Keratinocyte (primary cell): ENCODE measurements around the gene FBXO34. TPM values are rescaled to one million over a fixed set of nuclear protein-coding genes. Genes with fewer than 3 reads are reported as not detected.

Source experiments
- DNase-seq: peaks from one replicate; pipeline ENCODE4 v3.0.0-alpha.2; 2011; ENCODE audit warnings: low read depth, missing footprints, low spot score
- FAIRE-seq: peaks from 2 replicates; lab custom pipeline; 2011; peaks lifted over from hg19 to GRCh38; lab: Jason Lieb, UNC
- H2AFZ ChIP-seq: 2 replicates; pipeline ENCODE4 v1.6.0; 2012; ENCODE audit warnings: low read length, control low read depth, inconsistent platforms; ENCODE audit not compliant: control insufficient read depth
- H3K27ac ChIP-seq: 2 replicates; pipeline ENCODE4 v1.5.1; 2011; ENCODE audit warnings: low read length; ENCODE audit not compliant: control insufficient read depth, insufficient read depth
- H3K27me3 ChIP-seq: 3 replicates; pipeline ENCODE4 v1.6.0; 2011; ENCODE audit warnings: low read length; ENCODE audit not compliant: control insufficient read depth, insufficient read depth; ENCODE audit errors: extremely low read depth
- H3K36me3 ChIP-seq, 2 experiments: 2 replicates in 1 of 2; 3 replicates in 1 of 2; pipeline ENCODE4 v1.5.1; 2011; ENCODE audit warnings: low read length in 2 of 2, mild to moderate bottlenecking in 1 of 2; ENCODE audit not compliant: control insufficient read depth in 2 of 2, insufficient read depth in 2 of 2; ENCODE audit errors: extremely low read depth in 1 of 2
- H3K4me1 ChIP-seq: 3 replicates; pipeline ENCODE4 v1.5.1; 2011; ENCODE audit warnings: low read length; ENCODE audit not compliant: control insufficient read depth, insufficient read depth; ENCODE audit errors: extremely low read depth
- H3K4me2 ChIP-seq: 3 replicates; pipeline ENCODE4 v1.6.0; 2011; ENCODE audit warnings: low read depth, low read length; ENCODE audit not compliant: control insufficient read depth, insufficient read depth; ENCODE audit errors: extremely low read depth
- H3K4me3 ChIP-seq, 3 experiments: fragments of 200-600 bp in 1 of 3; sonication (generic) in 1 of 3; 2 replicates in 2 of 3; 3 replicates in 1 of 3; pipeline ENCODE4 v1.5.1; 2011 to 2016; ENCODE audit warnings: low read length in 3 of 3, mild to moderate bottlenecking in 3 of 3, control low read depth in 2 of 3, inconsistent platforms in 1 of 3, low read depth in 1 of 3, mixed read lengths in 1 of 3, mixed run types in 1 of 3, moderate library complexity in 1 of 3; ENCODE audit not compliant: control insufficient read depth in 2 of 3, insufficient read depth in 2 of 3; ENCODE audit errors: extremely low read depth in 1 of 3
- H3K79me2 ChIP-seq: 2 replicates; pipeline ENCODE4 v1.6.0; 2012; ENCODE audit warnings: low read length; ENCODE audit not compliant: control insufficient read depth, insufficient read depth
- H3K9ac ChIP-seq: 3 replicates; pipeline ENCODE4 v1.6.0; 2011; ENCODE audit warnings: low read length; ENCODE audit not compliant: control insufficient read depth, insufficient read depth; ENCODE audit errors: extremely low read depth
- H3K9me1 ChIP-seq: 3 replicates; pipeline ENCODE4 v1.6.0; 2011; ENCODE audit warnings: low read length; ENCODE audit not compliant: control insufficient read depth, insufficient read depth; ENCODE audit errors: extremely low read depth
- H3K9me3 ChIP-seq: 2 replicates; pipeline ENCODE4 v1.5.1; 2012; ENCODE audit warnings: low read depth, low read length; ENCODE audit not compliant: control insufficient read depth
- H4K20me1 ChIP-seq: 3 replicates; pipeline ENCODE4 v1.6.0; 2011; ENCODE audit warnings: low read length; ENCODE audit not compliant: control insufficient read depth, insufficient read depth; ENCODE audit errors: extremely low read depth
- CTCF ChIP-seq, 3 experiments: IDR thresholded peaks in 1 of 3; conservative IDR thresholded peaks in 1 of 3; optimal IDR thresholded peaks in 1 of 3; 2 replicates in 2 of 3; 3 replicates in 1 of 3; pipeline versions ENCODE3 to v1.5.1; 2011; ENCODE audit warnings: low read length in 3 of 3, mild to moderate bottlenecking in 3 of 3, moderate library complexity in 2 of 3, control low read depth in 1 of 3, inconsistent platforms in 1 of 3; ENCODE audit not compliant: insufficient read depth in 2 of 3; ENCODE audit errors: extremely low read depth in 1 of 3
- EZH2 ChIP-seq: IDR thresholded peaks from one replicate; pipeline ENCODE4 v1.6.1; 2012; ENCODE audit warnings: inconsistent platforms, mild to moderate bottlenecking, low read length, moderate library complexity
- dilution Hi-C: fragments of 300-500 bp; cut with MboI; formaldehyde crosslinking; loops from one replicate; pipeline ENCODE4 v1.7.0; 2020; ENCODE audit warnings: low sequenced_read_pairs; ENCODE audit not compliant: extremely low pct_ligation_motif_present
- polyA plus RNA-seq, 5 experiments: library from polyadenylated mRNA; depleted of rRNA in 3 of 5; stranded (reverse) in 3 of 5; stranded (forward) in 1 of 5; unstranded in 1 of 5; fragments of >200 nt; gene quantifications; 1 replicate in 1 of 5; 2 replicates in 3 of 5; 3 replicates in 1 of 5; pipeline versions ENCODE4 v1.2.1 to v1.2.3, GENCODE V29; 2011 to 2012; ENCODE audit warnings: missing spikeins in 2 of 5, low read depth in 1 of 5, low replicate concordance in 1 of 5

The FBXO34 gene
- polyA plus RNA-seq, 1 donor (not counting 4 experiments of a cell fraction or from before 2014, with no cell fraction given): 18.0 TPM

- Histone ChIP-seq H3K9me3 (peaks cover 8% of the 10 kb centered on the region), H3K4me1 (no peaks in the 10 kb centered on the region), H3K27me3 (no peaks in the 10 kb centered on the region), H3K4me2 (no peak overlapping the region), H4K20me1 (no peaks in the 10 kb centered on the region), H3K36me3 (peaks cover 1 to 3% of the 10 kb centered on the region in 2 experiments), H2AFZ (no peak overlapping the region), H3K9ac (no peak overlapping the region), H3K9me1 (no peaks in the 10 kb centered on the region), H3K4me3 (no peak overlapping the region), H3K79me2 (peaks cover 7% of the 10 kb centered on the region), H3K27ac (no peak overlapping the region)
- dilution Hi-C loops: no loop called here
- DNase-seq (no peak), FAIRE-seq (no peak)
- TF ChIP-seq CTCF (optimal IDR thresholded peaks at IDR 0.05 in 1 of 3, IDR thresholded peaks at IDR 0.05 in 1 of 3, conservative IDR thresholded peaks at IDR 0.05 in 1 of 3; ENCODE audit: extremely low read depth in 1 of 3, insufficient read depth in 2 of 3, low read length in 3 of 3) (no peak), EZH2 (no peak)
Measured at GRCh38 chr14:55316564-55316963, 45.3 kb downstream of the FBXO34 start.

DNA sequence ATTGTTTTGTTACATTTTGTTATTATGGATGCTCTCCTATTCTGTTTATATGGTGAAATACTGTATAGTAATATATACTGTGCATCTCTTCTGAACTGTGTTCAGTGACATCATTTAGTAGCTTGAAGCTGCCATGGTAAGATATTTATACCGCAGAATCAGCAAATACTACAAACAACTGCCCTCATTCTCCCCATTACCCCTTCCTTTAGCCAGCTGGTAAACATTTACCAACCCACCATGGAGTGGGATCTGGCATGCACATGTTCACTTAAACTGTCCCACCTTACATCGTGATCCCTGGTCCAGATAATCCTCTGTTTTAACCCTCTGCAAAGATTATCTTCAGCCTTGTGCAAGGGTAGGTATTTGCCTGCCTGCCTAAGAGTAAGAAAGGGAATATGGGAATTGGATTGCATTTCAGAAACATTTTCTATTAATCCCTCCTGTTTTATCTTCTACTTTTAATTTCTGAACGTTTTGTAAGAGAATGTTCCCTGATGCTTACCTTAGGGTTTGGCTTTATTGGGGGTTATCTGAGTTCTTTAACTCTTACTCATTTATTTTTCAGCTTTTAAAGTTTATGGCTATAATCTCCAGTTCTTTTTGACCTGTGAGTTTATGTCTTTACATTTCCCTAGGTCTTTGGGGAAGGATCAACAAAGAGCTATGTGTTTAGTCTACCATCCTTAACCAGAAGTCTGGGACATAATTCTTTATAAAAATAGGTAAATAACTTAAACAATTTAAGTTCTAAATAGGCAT is 46.5 kb downstream of the FBXO34 start:
- TF ChIP-seq EZH2: no peak
- no peak for TF ChIP-seq CTCF (optimal IDR thresholded peaks at IDR 0.05 in 1 of 3, IDR thresholded peaks at IDR 0.05 in 1 of 3, conservative IDR thresholded peaks at IDR 0.05 in 1 of 3; ENCODE audit: extremely low read depth in 1 of 3, insufficient read depth in 2 of 3, low read length in 3 of 3)
- Histone ChIP-seq H3K9me1 (no peaks in the 10 kb centered on the region), H3K27me3 (no peaks in the 10 kb centered on the region), H3K9ac (no peak overlapping the region), H3K36me3 (peaks cover 0 to 1% of the 10 kb centered on the region in 2 experiments), H3K9me3 (peaks cover under 1% of the 10 kb centered on the region), H4K20me1 (no peaks in the 10 kb centered on the region), H3K4me2 (no peak overlapping the region), H3K4me1 (no peaks in the 10 kb centered on the region), H3K27ac (no peak overlapping the region), H2AFZ (no peak overlapping the region), H3K79me2 (peaks cover 5% of the 10 kb centered on the region), H3K4me3 (no peak overlapping the region)
- dilution Hi-C loops: no loop called here
- no peak for FAIRE-seq
- DNase-seq: no peak
